GM21619 (cell line): ENCODE data around the gene CACNG5.

ENCODE experiments used
- ATAC-seq: cut with Tn5 transposase; IDR thresholded peaks from one replicate; pipeline ENCODE4 v1.9.1; 2021; ENCODE audit not compliant: unreplicated experiment

CACNG5 gene

GRCh38 chr17:66834919-66835454, at the start of gene CACNG5:
Gene CACNG5 (plus strand): TSS chr17:66835117. CDS start chr17:66877333, 42,216 bp downstream.
- ATAC-seq, result no peak

- ATAC-seq, result no peak
These were observed 48.8 kb upstream of the CACNG5 start for GRCh38 chr17:66786107-66786506.

- ATAC-seq, result no peak
These were observed 47.0 kb upstream of the CACNG5 start for GRCh38 chr17:66787914-66788313.

- ATAC-seq, result no peak
These were observed 45.8 kb upstream of the CACNG5 start for GRCh38 chr17:66789093-66789492.

GRCh38 chr17:66789961-66790437, 44.9 kb upstream of the CACNG5 start:
- no peak for ATAC-seq

GRCh38 chr17:66790501-66791061, 44.3 kb upstream of the CACNG5 start:
- ATAC-seq, result no peak

GRCh38 chr17:66791347-66791746, 43.6 kb upstream of the CACNG5 start:
- ATAC-seq, result no peak

GRCh38 chr17:66793814-66794213, 41.1 kb upstream of the CACNG5 start:
- no peak for ATAC-seq

GRCh38 chr17:66795486-66795885, 39.4 kb upstream of the CACNG5 start:
- ATAC-seq, result no peak

- ATAC-seq, result no peak
These were observed 34.9 kb upstream of the CACNG5 start for GRCh38 chr17:66799849-66800537.

- ATAC-seq, result no peak
These were observed 31.4 kb upstream of the CACNG5 start for GRCh38 chr17:66803474-66803951.

- ATAC-seq, result no peak
These were observed 29.4 kb upstream of the CACNG5 start for GRCh38 chr17:66805567-66805966.

GRCh38 chr17:66807182-66807581, 27.7 kb upstream of the CACNG5 start:
- ATAC-seq, result no peak

- no peak for ATAC-seq
These were observed 25.5 kb upstream of the CACNG5 start for GRCh38 chr17:66809408-66809807.

GRCh38 chr17:66810951-66811682, 23.8 kb upstream of the CACNG5 start:
- ATAC-seq, result no peak

- no peak for ATAC-seq
These were observed 23.2 kb upstream of the CACNG5 start for GRCh38 chr17:66811683-66812054.

GRCh38 chr17:66812571-66812970, 22.3 kb upstream of the CACNG5 start:
- ATAC-seq, result no peak

GRCh38 chr17:66813296-66813695, 21.6 kb upstream of the CACNG5 start:
- no peak for ATAC-seq

- ATAC-seq, result no peak
These were observed 20.9 kb upstream of the CACNG5 start for GRCh38 chr17:66814026-66814425.

GRCh38 chr17:66814570-66814969, 20.3 kb upstream of the CACNG5 start:
- ATAC-seq, result no peak

GRCh38 chr17:66817750-66818149, 17.2 kb upstream of the CACNG5 start:
- no peak for ATAC-seq

GRCh38 chr17:66819466-66819865, 15.5 kb upstream of the CACNG5 start:
- ATAC-seq, result no peak
